ENCODE results near the gene TOMM7. TPM values are rescaled to one million over a fixed set of nuclear protein-coding genes. Genes with fewer than 3 reads are reported as not detected.

Gene TOMM7
- total RNA-seq, 1 experiment from 2014 or later: 325 TPM

DNA sequence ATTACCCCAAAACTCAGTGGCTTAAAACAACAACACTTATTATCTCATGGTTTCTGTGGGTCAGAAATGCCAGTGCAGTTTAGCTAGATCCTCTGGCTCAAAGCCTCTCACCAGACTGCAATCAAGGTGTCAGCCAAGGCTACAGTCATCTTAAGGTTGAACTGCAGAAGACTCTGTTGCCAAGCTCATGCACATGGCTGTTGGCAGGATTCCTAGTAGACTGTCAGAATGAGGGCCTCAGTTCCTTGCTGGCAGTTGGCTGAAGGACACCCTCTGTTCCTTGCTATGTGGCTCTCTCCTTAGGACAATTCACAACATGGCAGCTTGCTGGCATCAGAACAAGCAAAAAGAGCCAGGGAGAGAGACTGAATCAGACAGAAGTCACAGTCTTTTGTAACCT, 34.7 kb downstream of the TOMM7 start:
- H3K36me3 ChIP-seq (ENCODE audit: control insufficient read depth in 1 of 2, insufficient read depth in 2 of 2, low read length in 2 of 2): no peaks in the 10 kb centered on the region
- H3K4me3 ChIP-seq (replicated peaks in 1 of 2; ENCODE audit: low read depth in 1 of 2, low read length in 2 of 2): no peak overlapping the region
- no peak overlapping the region for H3K9ac ChIP-seq (ENCODE audit: low read length)
- no peak overlapping the region for H3K4me2 ChIP-seq (ENCODE audit: low read length)
- H3K9me3 ChIP-seq (ENCODE audit: control insufficient read depth in 1 of 2, insufficient read depth in 1 of 2, low read depth in 1 of 2, low read length in 2 of 2): no peaks in the 10 kb centered on the region
- H3K9me2 ChIP-seq (ENCODE audit: insufficient read depth): no peaks in the 10 kb centered on the region
- ChIA-PET RAD21 (ENCODE audit: low non-redundant PET in 1 of 2, low total read pairs in 2 of 2, uncharacterized antibody in 2 of 2, unreplicated experiment in 2 of 2) (no interaction called here), POLR2A (no interaction called here), CTCF (no interaction called here)
- no peaks in the 10 kb centered on the region for H4K20me1 ChIP-seq (ENCODE audit: insufficient read depth)
- no peaks in the 10 kb centered on the region for H3K79me2 ChIP-seq (ENCODE audit: insufficient read depth, low read length)
- no TSS peak for BruUV-seq (replicated peaks)
- intact Hi-C loops (cut with micrococcal nuclease): no loop called here
- H2AFZ ChIP-seq (ENCODE audit: low read depth, low read length, poor library complexity, severe bottlenecking): no peak overlapping the region
- H3K27ac ChIP-seq (ENCODE audit: low read depth, low read length): no peak overlapping the region
- no peak for DNase-seq (ENCODE audit: low read depth, low spot score)
- no peak for TF ChIP-seq RAD21 (IDR thresholded peaks at IDR 0.05; ENCODE audit: low read depth)
- TF ChIP-seq EZH2phosphoT487 (IDR thresholded peaks at IDR 0.05; ENCODE audit: borderline replicate concordance): no peak
- no peak for TF ChIP-seq ZNF274 (IDR thresholded peaks at IDR 0.05; ENCODE audit: low read depth, low read length)
- TF ChIP-seq ELF1 (IDR thresholded peaks at IDR 0.05; ENCODE audit: borderline replicate concordance, low read depth): no peak
- no peak for TF ChIP-seq YY1 (IDR thresholded peaks at IDR 0.05; ENCODE audit: extremely low read depth, insufficient replicate concordance, low read depth, low read length)
- TF ChIP-seq JUND (IDR thresholded peaks at IDR 0.05): no peak
- TF ChIP-seq, protein P1, sequence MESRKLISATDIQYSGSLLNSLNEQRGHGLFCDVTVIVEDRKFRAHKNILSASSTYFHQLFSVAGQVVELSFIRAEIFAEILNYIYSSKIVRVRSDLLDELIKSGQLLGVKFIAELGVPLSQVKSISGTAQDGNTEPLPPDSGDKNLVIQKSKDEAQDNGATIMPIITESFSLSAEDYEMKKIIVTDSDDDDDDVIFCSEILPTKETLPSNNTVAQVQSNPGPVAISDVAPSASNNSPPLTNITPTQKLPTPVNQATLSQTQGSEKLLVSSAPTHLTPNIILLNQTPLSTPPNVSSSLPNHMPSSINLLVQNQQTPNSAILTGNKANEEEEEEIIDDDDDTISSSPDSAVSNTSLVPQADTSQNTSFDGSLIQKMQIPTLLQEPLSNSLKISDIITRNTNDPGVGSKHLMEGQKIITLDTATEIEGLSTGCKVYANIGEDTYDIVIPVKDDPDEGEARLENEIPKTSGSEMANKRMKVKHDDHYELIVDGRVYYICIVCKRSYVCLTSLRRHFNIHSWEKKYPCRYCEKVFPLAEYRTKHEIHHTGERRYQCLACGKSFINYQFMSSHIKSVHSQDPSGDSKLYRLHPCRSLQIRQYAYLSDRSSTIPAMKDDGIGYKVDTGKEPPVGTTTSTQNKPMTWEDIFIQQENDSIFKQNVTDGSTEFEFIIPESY (IDR thresholded peaks at IDR 0.05; ENCODE audit: extremely low read depth, insufficient replicate concordance, low read length): no peak
- TF ChIP-seq POLR2A (IDR thresholded peaks at IDR 0.05; ENCODE audit: borderline replicate concordance, extremely low read depth, insufficient read depth, insufficient read length): no peak
- no peak for TF ChIP-seq POLR2AphosphoS5 (IDR thresholded peaks at IDR 0.05; ENCODE audit: low read depth, low read length)
- TF ChIP-seq FOSL1 (IDR thresholded peaks at IDR 0.05; ENCODE audit: low read depth): no peak
- TF ChIP-seq CBX3 (IDR thresholded peaks at IDR 0.05; ENCODE audit: low read depth): no peak
- TF ChIP-seq, protein P2, sequence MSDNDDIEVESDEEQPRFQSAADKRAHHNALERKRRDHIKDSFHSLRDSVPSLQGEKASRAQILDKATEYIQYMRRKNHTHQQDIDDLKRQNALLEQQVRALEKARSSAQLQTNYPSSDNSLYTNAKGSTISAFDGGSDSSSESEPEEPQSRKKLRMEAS (IDR thresholded peaks at IDR 0.05): no peak
- TF ChIP-seq SP1 (IDR thresholded peaks at IDR 0.05; ENCODE audit: low read depth): no peak
- TF ChIP-seq ZFX (IDR thresholded peaks at IDR 0.05): no peak
- TF ChIP-seq SIN3A (IDR thresholded peaks at IDR 0.05; ENCODE audit: low read depth): no peak
- TF ChIP-seq SRF (IDR thresholded peaks at IDR 0.05; ENCODE audit: low read depth): no peak
- H3K4me1 ChIP-seq (ENCODE audit: control insufficient read depth in 1 of 2, insufficient read depth in 2 of 2, low read length in 2 of 2): peaks cover 3 to 10% of the 10 kb centered on the region in 2 experiments; a peak in 2 of 4 replicates
- ATAC-seq: no peak
- no peaks in the 10 kb centered on the region for H3K27me3 ChIP-seq (ENCODE audit: insufficient read depth, low read length)
